K562 (cell line): ENCODE results near the gene KRTAP4-8. TPM values are rescaled to one million over a fixed set of nuclear protein-coding genes. Genes with fewer than 3 reads are reported as not detected.
A peak's percentile ranks its signal among the peaks of the same experiment; 100 is the strongest.

Experiments
- ATAC-seq: fragments of 200-7000 bp; cut with Tn5 transposase; 3 replicates; pipeline ENCODE4 v1.9.1; 2020; ENCODE audit warnings: moderate library complexity
- BruUV-seq: library from RNA; stranded (reverse); fragments of 400-500 nt; replicated peaks from 2 replicates; lab custom pipeline; 2021; lab: Mats Ljungman, UMichigan
- CTCF ChIA-PET: fragments of 300-600 bp; formaldehyde crosslinking; extraction: SDS; loops from one replicate; lab custom pipeline; 2021; ENCODE audit warnings: low intra/inter-chr PET ratio; lab: Yijun Ruan, JAX
- POLR2A ChIA-PET: fragments of 300-600, 350-650 bp; sonication (Branson Sonifier 250); formaldehyde crosslinking; extraction: SDS; loops from one replicate; lab custom pipeline; 2021; ENCODE audit warnings: antibody characterized with exemption, inconsistent platforms; lab: Yijun Ruan, JAX
- DNase-seq, 4 experiments: peaks; one replicate each; pipeline versions ENCODE4 v3.0.0 to v3.0.0-alpha.2; 2011 to 2018; ENCODE audit warnings: low spot score in 3 of 4, mixed read lengths in 3 of 4; ENCODE audit errors: extremely low read depth in 1 of 4
- FAIRE-seq: peaks from 2 replicates; lab custom pipeline; 2011; peaks lifted over from hg19 to GRCh38; lab: Jason Lieb, UNC
- H2AFZ ChIP-seq: 2 replicates; pipeline ENCODE4 v1.6.0; 2011; ENCODE audit warnings: low read depth, low read length, control low read depth, inconsistent platforms
- H3K27ac ChIP-seq: fragments of 200-600 bp; 3 replicates; pipeline ENCODE4 v1.8.0; 2011; ENCODE audit warnings: low read depth, mild to moderate bottlenecking, control low read depth, inconsistent platforms, low read length, moderate library complexity, mixed read lengths; ENCODE audit errors: extremely low read depth
- H3K27me3 ChIP-seq, 2 experiments: fragments of 300-600 bp in 1 of 2; 2 replicates in 1 of 2; 3 replicates in 1 of 2; pipeline versions ENCODE4 v1.6.0 to v1.8.0; 2011; ENCODE audit warnings: inconsistent platforms in 2 of 2, low read length in 2 of 2, mild to moderate bottlenecking in 1 of 2, mixed read lengths in 1 of 2, moderate library complexity in 1 of 2; ENCODE audit not compliant: control insufficient read depth in 2 of 2, insufficient read depth in 2 of 2
- H3K36me3 ChIP-seq: fragments of 300-600 bp; 3 replicates; pipeline ENCODE4 v1.8.0; 2011; ENCODE audit warnings: mild to moderate bottlenecking, low read length, inconsistent platforms; ENCODE audit not compliant: control insufficient read depth, insufficient read depth
- H3K4me1 ChIP-seq, 2 experiments: fragments of 200-600 bp in 1 of 2; replicated peaks in 1 of 2; 2 replicates in 1 of 2; 3 replicates in 1 of 2; pipeline versions ENCODE4 v1.5.1 to v1.8.0; 2011; ENCODE audit warnings: inconsistent platforms in 2 of 2, low read length in 2 of 2, mild to moderate bottlenecking in 1 of 2, mixed read lengths in 1 of 2, moderate library complexity in 1 of 2; ENCODE audit not compliant: control insufficient read depth in 2 of 2, insufficient read depth in 2 of 2
- H3K4me2 ChIP-seq: 2 replicates; pipeline ENCODE4 v1.6.1; 2011; ENCODE audit warnings: low read length, control low read depth, inconsistent platforms, mixed read lengths; ENCODE audit not compliant: insufficient read depth
- H3K4me3 ChIP-seq: fragments of 200-600 bp; sonication (generic), shearing (Covaris generic); 2 replicates; pipeline ENCODE4 v1.5.1; 2016; ENCODE audit warnings: control low read depth, inconsistent platforms
- H3K79me2 ChIP-seq: fragments of 200-600 bp; 3 replicates; pipeline ENCODE4 v1.8.0; 2011; ENCODE audit warnings: low read length, inconsistent platforms; ENCODE audit not compliant: control insufficient read depth, insufficient read depth
- H3K9ac ChIP-seq, 2 experiments: 2 replicates each; pipeline versions ENCODE4 v1.6.0 to v1.6.1; 2011; ENCODE audit warnings: low read depth in 2 of 2, low read length in 2 of 2, control low read depth in 1 of 2, inconsistent platforms in 1 of 2, mild to moderate bottlenecking in 1 of 2, mixed read lengths in 1 of 2; ENCODE audit not compliant: insufficient read depth in 1 of 2
- H3K9me1 ChIP-seq: one replicate; pipeline ENCODE4 v1.6.0; 2011; ENCODE audit warnings: inconsistent platforms, mild to moderate bottlenecking, low read length, moderate library complexity; ENCODE audit not compliant: control insufficient read depth, insufficient read depth
- H3K9me3 ChIP-seq: replicated peaks from 2 replicates; pipeline ENCODE4 v1.5.1; 2011; ENCODE audit warnings: low read depth, low read length, inconsistent platforms; ENCODE audit not compliant: control insufficient read depth, insufficient read depth
- H4K20me1 ChIP-seq: replicated peaks from 2 replicates; pipeline ENCODE4 v1.6.1; 2011; ENCODE audit warnings: low read length, inconsistent platforms, mixed read lengths; ENCODE audit not compliant: control insufficient read depth, insufficient read depth
- ELF4 ChIP-seq: fragments of 450-650 bp; formaldehyde crosslinking; IDR thresholded peaks from 2 replicates; pipeline ENCODE4 v1.4.0; 2022; ENCODE audit warnings: missing genetic modification characterization
- ETS2 ChIP-seq: IDR thresholded peaks from 2 replicates; pipeline ENCODE4 v1.6.1; 2016; ENCODE audit warnings: borderline replicate concordance, missing genetic modification characterization, mild to moderate bottlenecking, moderate library complexity, missing compliant biosample characterization; ENCODE audit not compliant: poor library complexity, severe bottlenecking
- MAFF ChIP-seq: IDR thresholded peaks from 2 replicates; pipeline ENCODE4 v1.6.1; 2012; ENCODE audit warnings: low read length, improper control_type of control experiment
- SMAD2 ChIP-seq: fragments of 150-350 bp; IDR thresholded peaks from 2 replicates; pipeline ENCODE4 v1.6.1; 2014; ENCODE audit warnings: low read depth, mild to moderate bottlenecking, low read length
- STAT5A ChIP-seq: IDR thresholded peaks from 2 replicates; pipeline ENCODE4 v1.6.1; 2012; ENCODE audit warnings: low read length, inconsistent platforms, borderline replicate concordance
- ZBTB5 ChIP-seq: fragments of 450-650 bp; IDR thresholded peaks from 2 replicates; pipeline ENCODE4 v1.6.1; 2017; ENCODE audit warnings: antibody characterized with exemption
- ZNF655 ChIP-seq: fragments of 250-450 bp; sonication (Bioruptor Pico); IDR thresholded peaks from 2 replicates; pipeline ENCODE4 v1.5.0; 2021
- ZNF79 ChIP-seq: fragments of 250-450 bp; sonication (Bioruptor Pico); IDR thresholded peaks from 2 replicates; pipeline ENCODE4 v1.4.0; 2020; ENCODE audit warnings: low read depth, mild to moderate bottlenecking, moderate library complexity
- in situ Hi-C: fragments of 300-500 bp; cut with MboI; formaldehyde crosslinking; loops from 4 replicates; pipeline ENCODE4 v1.15.0; 2018; ENCODE audit warnings: inconsistent platforms, mixed read lengths
- intact Hi-C: fragments of 100-400 bp; cut with micrococcal nuclease; formaldehyde crosslinking; loops from 2 replicates; pipeline ENCODE4 v1.14.2; 2022
- polyA plus RNA-seq, 8 experiments: library from polyadenylated mRNA; depleted of rRNA in 4 of 8; stranded (reverse) in 5 of 8; unstranded in 3 of 8; fragments of >200 nt; fragmentation: Nextera tagmentation in 2 of 8; fragmentation: Illumina TruSeq in 1 of 8; extraction: Ambion mirVana in 2 of 8; extraction: Trizol in 1 of 8; gene quantifications; 2 replicates each; pipeline versions ENCODE4 v1.2.1 to v1.2.3, GENCODE V29; 2011 to 2014; ENCODE audit warnings: inconsistent platforms in 1 of 8, missing spikeins in 1 of 8
- total RNA-seq, 7 experiments: library from RNA; depleted of rRNA in 6 of 7; stranded (reverse); fragments of >200 nt in 6 of 7; fragmentation: Illumina TruSeq in 2 of 7; extraction: Trizol in 2 of 7; gene quantifications; 2 replicates each; pipeline versions ENCODE4 v1.2.1 to v1.2.3, GENCODE V29; 2011 to 2021; ENCODE audit warnings: low replicate concordance in 1 of 7
- TF ChIP-seq, protein P1 (sequence below): IDR thresholded peaks from 3 replicates; pipeline ENCODE4 v1.6.1; 2011; ENCODE audit warnings: borderline replicate concordance, mild to moderate bottlenecking; ENCODE audit not compliant: insufficient read length, insufficient read depth
- TF ChIP-seq, protein P2 (sequence below): IDR thresholded peaks from 2 replicates; pipeline ENCODE4 v1.6.1; 2016; ENCODE audit warnings: missing genetic modification characterization, missing compliant biosample characterization

The KRTAP4-8 gene
- total and polyA plus RNA-seq, 9 of the 15 experiments (the other 6 are each of a cell fraction or from before 2014, with no cell fraction given) = not detected

- TF ChIP-seq ZNF655 (CRISPR knock-in tag) (no peak), STAT5A (no peak), SMAD2 (no peak), ETS2 (tag) (no peak), ZBTB5 (no peak)
- TF ChIP-seq, all 486 proteins: peak for 0
Measured at GRCh38 chr17:41082626-41083025, 15.3 kb downstream of the KRTAP4-8 start (continued).

- Histone ChIP-seq H3K79me2 (no peaks in the 10 kb centered on the region), H3K4me1 (no peaks in the 10 kb centered on the region), H3K9me1 (no peaks in the 10 kb centered on the region), H3K9me3 (no peaks in the 10 kb centered on the region), H3K4me2 (no peak overlapping the region), H3K4me3 (no peak overlapping the region), H3K27ac (no peak overlapping the region), H3K27me3 (no peaks in the 10 kb centered on the region), H3K36me3 (no peaks in the 10 kb centered on the region), H3K9ac (no peak overlapping the region), H4K20me1 (no peaks in the 10 kb centered on the region), H2AFZ (no peak overlapping the region)
- BruUV-seq = no TSS peak
- POLR2A ChIA-PET = no interaction called here
- DNase-seq = no peak
- CTCF ChIA-PET = no interaction called here
- intact Hi-C loops = no loop called here
- no peak for FAIRE-seq
- in situ Hi-C loops = no loop called here
- ATAC-seq = no peak
- TF ChIP-seq, protein P1, sequence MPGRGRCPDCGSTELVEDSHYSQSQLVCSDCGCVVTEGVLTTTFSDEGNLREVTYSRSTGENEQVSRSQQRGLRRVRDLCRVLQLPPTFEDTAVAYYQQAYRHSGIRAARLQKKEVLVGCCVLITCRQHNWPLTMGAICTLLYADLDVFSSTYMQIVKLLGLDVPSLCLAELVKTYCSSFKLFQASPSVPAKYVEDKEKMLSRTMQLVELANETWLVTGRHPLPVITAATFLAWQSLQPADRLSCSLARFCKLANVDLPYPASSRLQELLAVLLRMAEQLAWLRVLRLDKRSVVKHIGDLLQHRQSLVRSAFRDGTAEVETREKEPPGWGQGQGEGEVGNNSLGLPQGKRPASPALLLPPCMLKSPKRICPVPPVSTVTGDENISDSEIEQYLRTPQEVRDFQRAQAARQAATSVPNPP = no peak
- TF ChIP-seq ELF4 (CRISPR knock-in tag) = 0 out of 2 replicates have a peak, but pooled peaks have one; percentile 44
- TF ChIP-seq, protein P2, sequence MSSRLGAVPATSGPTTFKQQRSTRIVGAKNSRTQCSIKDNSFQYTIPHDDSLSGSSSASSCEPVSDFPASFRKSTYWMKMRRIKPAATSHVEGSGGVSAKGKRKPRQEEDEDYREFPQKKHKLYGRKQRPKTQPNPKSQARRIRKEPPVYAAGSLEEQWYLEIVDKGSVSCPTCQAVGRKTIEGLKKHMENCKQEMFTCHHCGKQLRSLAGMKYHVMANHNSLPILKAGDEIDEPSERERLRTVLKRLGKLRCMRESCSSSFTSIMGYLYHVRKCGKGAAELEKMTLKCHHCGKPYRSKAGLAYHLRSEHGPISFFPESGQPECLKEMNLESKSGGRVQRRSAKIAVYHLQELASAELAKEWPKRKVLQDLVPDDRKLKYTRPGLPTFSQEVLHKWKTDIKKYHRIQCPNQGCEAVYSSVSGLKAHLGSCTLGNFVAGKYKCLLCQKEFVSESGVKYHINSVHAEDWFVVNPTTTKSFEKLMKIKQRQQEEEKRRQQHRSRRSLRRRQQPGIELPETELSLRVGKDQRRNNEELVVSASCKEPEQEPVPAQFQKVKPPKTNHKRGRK = peak; percentile 87
- no peak for TF ChIP-seq MAFF
- no peak for TF ChIP-seq ZNF79 (CRISPR knock-in tag)
Measured at GRCh38 chr17:41076788-41077187, 21.2 kb downstream of the KRTAP4-8 start.
